HFF-Myc (cell line): ENCODE data around the gene TEX26.
A peak's percentile ranks its signal among the peaks of the same experiment; 100 is the strongest.

Experiments
- DNase-seq: peaks from one replicate; pipeline ENCODE4 v3.0.0-alpha.2; 2011; ENCODE audit warnings: low read depth; ENCODE audit errors: extremely low read depth
- H3K4me3 ChIP-seq: replicated peaks from 2 replicates; pipeline ENCODE4 v1.5.1; 2011; ENCODE audit warnings: low read depth, mild to moderate bottlenecking, control low read depth, low read length
- CTCF ChIP-seq: IDR thresholded peaks from 2 replicates; pipeline ENCODE4 v1.5.1; 2012; ENCODE audit warnings: mild to moderate bottlenecking, low read depth, low read length, control low read depth; ENCODE audit errors: missing control alignments

TEX26 gene

GRCh38 chr13:30906411-30907051, 25.9 kb upstream of the TEX26 start:
- no peak for TF ChIP-seq CTCF
- H3K4me3 ChIP-seq, result 0 out of 2 replicates have a peak overlapping the region, but pooled peaks have one; percentile 12
- no peak for DNase-seq

- H3K4me3 ChIP-seq, result no peak overlapping the region
- TF ChIP-seq CTCF, result no peak
- peak; percentile 42 for DNase-seq
Observed at GRCh38 chr13:30907121-30907861, 25.2 kb upstream of the TEX26 start.

- H3K4me3 ChIP-seq, result no peak overlapping the region
- no peak for TF ChIP-seq CTCF
- no peak for DNase-seq
Observed at GRCh38 chr13:30908416-30908980, 24.0 kb upstream of the TEX26 start.

- H3K4me3 ChIP-seq, result no peak overlapping the region
- no peak for TF ChIP-seq CTCF
- DNase-seq, result no peak
Observed at GRCh38 chr13:30910676-30911075, 21.8 kb upstream of the TEX26 start.

- TF ChIP-seq CTCF, result no peak
- no peak overlapping the region for H3K4me3 ChIP-seq
- no peak for DNase-seq
Observed at GRCh38 chr13:30915691-30916541, 16.5 kb upstream of the TEX26 start.

- no peak overlapping the region for H3K4me3 ChIP-seq
- TF ChIP-seq CTCF, result no peak
- no peak for DNase-seq
Observed at GRCh38 chr13:30916991-30917390, 15.5 kb upstream of the TEX26 start.
